HG03432 (cell line): ENCODE measurements around the gene SFT2D3.

Experiments
- ATAC-seq: cut with Tn5 transposase; IDR thresholded peaks from one replicate; pipeline ENCODE4 v1.9.1; 2021; ENCODE audit warnings: mild to moderate bottlenecking, moderate library complexity; ENCODE audit not compliant: unreplicated experiment

Gene SFT2D3

GRCh38 chr2:127701193-127701650 lies at the start of gene SFT2D3:
Gene SFT2D3, plus strand, starts transcription at chr2:127701497. Its CDS starts 32 bp downstream, at chr2:127701529.
- ATAC-seq = peak; percentile 74

GRCh38 chr2:127651971-127652550 lies 49.2 kb upstream of the SFT2D3 start:
- no peak for ATAC-seq

- ATAC-seq = no peak
These were observed 48.4 kb upstream of the SFT2D3 start for GRCh38 chr2:127652786-127653357.

GRCh38 chr2:127653421-127654083 lies 47.7 kb upstream of the SFT2D3 start:
- no peak for ATAC-seq

- no peak for ATAC-seq
These were observed 47.0 kb upstream of the SFT2D3 start for GRCh38 chr2:127654084-127654837.

- ATAC-seq = no peak
These were observed 46.5 kb upstream of the SFT2D3 start for GRCh38 chr2:127654838-127655175.

- no peak for ATAC-seq
These were observed 45.9 kb upstream of the SFT2D3 start for GRCh38 chr2:127655209-127656073.

GRCh38 chr2:127656569-127657231 lies 44.6 kb upstream of the SFT2D3 start:
- ATAC-seq = no peak

- no peak for ATAC-seq
These were observed 44.1 kb upstream of the SFT2D3 start for GRCh38 chr2:127657232-127657595.

GRCh38 chr2:127658146-127658545 lies 43.2 kb upstream of the SFT2D3 start:
- no peak for ATAC-seq

GRCh38 chr2:127658641-127659407 lies 42.5 kb upstream of the SFT2D3 start:
- no peak for ATAC-seq

- ATAC-seq = no peak
These were observed 41.6 kb upstream of the SFT2D3 start for GRCh38 chr2:127659408-127660290.

GRCh38 chr2:127660291-127660578 lies 41.1 kb upstream of the SFT2D3 start:
- ATAC-seq = no peak

GRCh38 chr2:127661072-127661649 lies 40.1 kb upstream of the SFT2D3 start:
- ATAC-seq = no peak

- no peak for ATAC-seq
These were observed 39.3 kb upstream of the SFT2D3 start for GRCh38 chr2:127661949-127662510.

- no peak for ATAC-seq
These were observed 38.2 kb upstream of the SFT2D3 start for GRCh38 chr2:127662937-127663565.

- ATAC-seq = no peak
These were observed 37.7 kb upstream of the SFT2D3 start for GRCh38 chr2:127663566-127664064.
